Esophagus muscularis mucosa (tissue), 4 donors: ENCODE results near the gene THAP10.

Experiments used
- CTCF ChIP-seq, 3 experiments: fragments of 200-600 bp in 2 of 3; fragments of 450-650 bp in 1 of 3; sonication (generic) in 2 of 3; IDR thresholded peaks; one replicate each; pipeline ENCODE4 v1.5.1; 2017 to 2019; ENCODE audit warnings: antibody characterized with exemption in 3 of 3, mild to moderate bottlenecking in 2 of 3, moderate library complexity in 1 of 3
- EP300 ChIP-seq: sonication (generic); formaldehyde crosslinking; IDR thresholded peaks from one replicate; pipeline ENCODE4 v1.6.1; 2017; ENCODE audit warnings: antibody characterized with exemption
- POLR2A ChIP-seq: fragments of 450-650 bp; IDR thresholded peaks from one replicate; pipeline ENCODE4 v1.6.1; 2017; ENCODE audit warnings: antibody characterized with exemption, moderate library complexity, mild to moderate bottlenecking, low read depth
- POLR2AphosphoS5 ChIP-seq, 2 donors: sonication (generic); formaldehyde crosslinking; IDR thresholded peaks; one replicate each; pipeline ENCODE4 v1.6.1; 2017; ENCODE audit warnings: antibody characterized with exemption in 2 of 2

- TF ChIP-seq CTCF (IDR thresholded peaks at IDR 0.05) (no peak), POLR2A (no peak), EP300 (no peak), POLR2AphosphoS5 (IDR thresholded peaks at IDR 0.05) (no peak)
These were observed 24.3 kb upstream of the THAP10 start for GRCh38 chr15:70916531-70916930.
